ENCODE measurements around the gene LIMS3. TPM values are rescaled to one million over a fixed set of nuclear protein-coding genes. Genes with fewer than 3 reads are reported as not detected.
"Not testable (repeated sequence)": the region's sequence is repeated elsewhere in the genome, so short reads cannot be mapped to it uniquely, and the experiment has no call there.

The LIMS3 gene
- total RNA-seq, 1 donor from 2014 or later = 0.93 TPM

GRCh38 chr2:109947262-109947958, 48.9 kb downstream of the LIMS3 start:
- not testable (repeated sequence) for H3K4me3 Mint-ChIP-seq (ENCODE audit: low read depth); DNase-seq (ENCODE audit: low spot score, unreplicated experiment); H3K9me3 Mint-ChIP-seq (ENCODE audit: low read depth); H3K27ac Mint-ChIP-seq; H3K27me3 Mint-ChIP-seq; H3K4me1 Mint-ChIP-seq (ENCODE audit: low read depth); H3K36me3 Mint-ChIP-seq (ENCODE audit: insufficient read depth)

DNA sequence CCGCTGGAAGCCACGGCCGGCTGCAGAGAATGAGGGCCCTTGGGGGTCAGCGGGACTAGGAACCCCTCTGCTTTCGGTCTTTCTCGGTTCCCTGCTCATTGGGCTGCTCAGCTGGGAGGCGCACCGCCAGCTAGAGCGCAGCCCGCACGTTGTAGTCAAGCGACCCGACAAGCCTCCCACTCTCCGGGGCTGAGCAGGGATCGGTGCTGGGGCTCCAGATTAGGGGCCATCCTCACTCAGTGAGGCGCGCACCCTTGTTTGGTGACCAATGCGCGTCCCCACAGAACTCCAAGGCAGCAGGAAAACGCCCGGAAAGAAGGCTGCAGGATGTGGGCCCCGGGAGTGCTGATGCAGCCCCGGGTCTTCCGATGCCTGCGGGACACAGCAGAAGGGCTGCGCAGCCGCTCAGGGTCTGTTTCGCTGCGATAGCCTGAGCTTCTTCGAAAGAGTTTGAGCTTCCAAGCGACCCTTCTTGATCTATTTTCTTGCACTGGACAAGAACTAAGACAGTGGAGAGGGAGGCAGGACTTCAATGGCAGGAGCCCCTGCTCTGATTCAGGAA, 49.6 kb downstream of the LIMS3 start:
- DNase-seq (ENCODE audit: low spot score, unreplicated experiment); H3K4me3 Mint-ChIP-seq (ENCODE audit: low read depth); H3K4me1 Mint-ChIP-seq (ENCODE audit: low read depth); H3K27ac Mint-ChIP-seq; H3K9me3 Mint-ChIP-seq (ENCODE audit: low read depth); H3K27me3 Mint-ChIP-seq; H3K36me3 Mint-ChIP-seq (ENCODE audit: insufficient read depth): not testable (repeated sequence)

DNA sequence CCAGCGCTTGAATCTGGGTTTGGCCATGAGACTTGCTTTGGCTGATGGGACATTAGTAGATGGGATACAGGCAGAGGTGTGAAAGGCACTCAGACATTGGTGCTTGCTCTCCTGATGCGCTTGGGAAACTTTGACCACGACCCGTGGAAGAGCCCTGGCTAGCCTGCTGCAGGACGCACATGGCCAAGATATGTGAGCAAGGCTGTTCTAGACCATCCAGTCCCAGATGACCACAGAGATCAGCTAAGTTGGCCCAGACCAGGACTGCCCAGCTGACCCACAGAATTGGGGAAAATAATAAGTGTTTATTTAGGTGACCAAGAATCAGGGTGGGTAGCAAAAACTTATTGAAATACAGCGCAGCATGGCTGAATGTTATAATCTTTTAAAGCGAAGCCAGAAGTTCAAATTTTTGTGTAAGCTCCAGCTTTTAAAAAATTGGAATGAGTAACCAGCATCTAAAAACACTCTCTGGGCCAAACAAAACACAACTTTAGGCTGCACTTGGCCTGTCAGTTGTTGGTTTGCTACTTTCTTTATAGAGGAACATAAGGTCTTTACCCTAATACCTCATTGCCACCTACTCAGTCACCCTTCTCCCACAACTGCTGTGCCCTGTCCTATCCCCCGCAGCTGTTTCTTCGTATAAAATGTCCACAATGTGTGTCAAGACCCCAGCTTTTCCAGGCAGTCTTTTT, 51.8 kb downstream of the LIMS3 start:
- not testable (repeated sequence) for H3K4me3 Mint-ChIP-seq (ENCODE audit: low read depth); H3K36me3 Mint-ChIP-seq (ENCODE audit: insufficient read depth); DNase-seq (ENCODE audit: low spot score, unreplicated experiment); H3K27me3 Mint-ChIP-seq; H3K27ac Mint-ChIP-seq; H3K9me3 Mint-ChIP-seq (ENCODE audit: low read depth); H3K4me1 Mint-ChIP-seq (ENCODE audit: low read depth)

DNA sequence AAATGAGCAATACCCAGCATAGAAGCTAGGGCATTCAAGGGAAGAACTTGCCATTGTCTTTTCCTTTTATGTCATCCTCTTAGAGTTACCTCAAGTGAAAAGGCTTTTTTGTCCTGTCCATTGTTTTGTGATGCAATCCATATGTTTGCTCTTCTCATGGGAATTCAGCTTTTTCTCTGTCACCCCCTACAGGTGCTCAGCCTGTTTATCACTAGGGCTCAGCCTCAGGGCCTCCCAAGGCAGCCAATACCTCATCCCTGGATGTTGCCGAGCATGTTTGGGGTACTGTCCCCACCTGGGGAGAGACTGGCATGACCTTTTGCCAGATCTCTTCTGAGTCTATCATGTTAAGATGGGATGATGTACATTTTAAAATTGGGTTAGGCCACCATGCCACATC, 65.5 kb downstream of the LIMS3 start:
- DNase-seq (ENCODE audit: low spot score, unreplicated experiment); H3K36me3 Mint-ChIP-seq (ENCODE audit: insufficient read depth); H3K9me3 Mint-ChIP-seq (ENCODE audit: low read depth); H3K27me3 Mint-ChIP-seq; H3K4me1 Mint-ChIP-seq (ENCODE audit: low read depth); H3K27ac Mint-ChIP-seq; H3K4me3 Mint-ChIP-seq (ENCODE audit: low read depth): not testable (repeated sequence)

- H3K9me3 Mint-ChIP-seq (ENCODE audit: low read depth); H3K36me3 Mint-ChIP-seq (ENCODE audit: insufficient read depth); H3K4me1 Mint-ChIP-seq (ENCODE audit: low read depth); H3K27me3 Mint-ChIP-seq; H3K27ac Mint-ChIP-seq; DNase-seq (ENCODE audit: low spot score, unreplicated experiment); H3K4me3 Mint-ChIP-seq (ENCODE audit: low read depth): not testable (repeated sequence)
Measured at GRCh38 chr2:109965482-109965881, 67.0 kb downstream of the LIMS3 start.

GRCh38 chr2:109966107-109966736, 67.7 kb downstream of the LIMS3 start:
- not testable (repeated sequence) for H3K27ac Mint-ChIP-seq; H3K27me3 Mint-ChIP-seq; H3K4me1 Mint-ChIP-seq (ENCODE audit: low read depth); H3K4me3 Mint-ChIP-seq (ENCODE audit: low read depth); H3K36me3 Mint-ChIP-seq (ENCODE audit: insufficient read depth); DNase-seq (ENCODE audit: low spot score, unreplicated experiment); H3K9me3 Mint-ChIP-seq (ENCODE audit: low read depth)

DNA sequence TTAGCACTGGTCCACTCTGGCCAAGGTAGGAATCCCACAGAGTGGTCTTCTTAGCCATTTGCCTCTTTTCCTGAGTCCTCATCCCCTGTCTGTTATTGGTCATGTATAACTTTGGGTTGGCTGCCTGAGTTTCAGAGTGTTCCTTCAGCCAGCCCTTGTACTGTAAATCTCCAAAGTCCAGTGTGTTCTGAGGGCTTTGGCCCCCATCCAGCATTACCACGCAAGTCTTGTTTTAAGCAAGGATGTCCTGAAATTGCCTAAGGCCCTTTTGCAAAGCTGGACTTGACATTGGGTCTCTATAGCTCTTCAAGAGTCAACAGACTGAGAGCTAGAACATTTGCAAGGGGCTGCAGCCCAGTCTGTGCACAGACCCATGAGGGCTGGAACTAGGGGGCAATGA, 68.4 kb downstream of the LIMS3 start:
- H3K4me3 Mint-ChIP-seq (ENCODE audit: low read depth); H3K4me1 Mint-ChIP-seq (ENCODE audit: low read depth); H3K9me3 Mint-ChIP-seq (ENCODE audit: low read depth); H3K27ac Mint-ChIP-seq; H3K27me3 Mint-ChIP-seq; H3K36me3 Mint-ChIP-seq (ENCODE audit: insufficient read depth); DNase-seq (ENCODE audit: low spot score, unreplicated experiment): not testable (repeated sequence)

- H3K27me3 Mint-ChIP-seq; DNase-seq (ENCODE audit: low spot score, unreplicated experiment); H3K9me3 Mint-ChIP-seq (ENCODE audit: low read depth); H3K4me1 Mint-ChIP-seq (ENCODE audit: low read depth); H3K4me3 Mint-ChIP-seq (ENCODE audit: low read depth); H3K27ac Mint-ChIP-seq; H3K36me3 Mint-ChIP-seq (ENCODE audit: insufficient read depth): not testable (repeated sequence)
Measured at GRCh38 chr2:109969864-109970263, 71.4 kb downstream of the LIMS3 start.

DNA sequence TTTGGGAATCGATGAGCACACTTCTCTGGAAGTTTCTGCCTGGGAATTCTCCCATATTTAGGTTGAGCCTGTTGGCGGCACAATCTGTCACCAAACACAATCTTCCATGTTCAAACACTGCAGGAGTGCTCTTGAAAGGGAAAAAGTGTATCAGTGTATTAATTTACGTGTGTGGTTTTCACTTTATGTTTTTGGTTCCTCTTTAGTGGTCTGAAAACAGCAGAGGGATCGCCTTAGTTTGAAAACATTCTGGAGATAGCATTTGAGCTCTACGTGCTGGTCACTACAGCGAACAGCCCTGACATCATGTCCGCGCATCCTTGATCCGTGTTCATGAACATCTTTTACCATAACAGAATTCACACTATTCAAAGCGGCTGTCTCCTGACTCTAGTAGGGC, 73.2 kb downstream of the LIMS3 start:
- DNase-seq (ENCODE audit: low spot score, unreplicated experiment); H3K4me1 Mint-ChIP-seq (ENCODE audit: low read depth); H3K27me3 Mint-ChIP-seq; H3K36me3 Mint-ChIP-seq (ENCODE audit: insufficient read depth); H3K4me3 Mint-ChIP-seq (ENCODE audit: low read depth); H3K9me3 Mint-ChIP-seq (ENCODE audit: low read depth); H3K27ac Mint-ChIP-seq: not testable (repeated sequence)

Other genes with a start within 250 kb of the LIMS3 start
- 83.1 and 107 TPM in 2 replicates for gene RGPD5, start 104.4 kb upstream of the LIMS3 start, total RNA-seq
- gene MALL, start 217.1 kb downstream of the LIMS3 start, total RNA-seq = 6.9 TPM in 2 replicates

All from progenitor cell of endocrine pancreas (in vitro differentiated cells).